Measurements from ENCODE around the gene EPHA1.

Gene EPHA1

DNA sequence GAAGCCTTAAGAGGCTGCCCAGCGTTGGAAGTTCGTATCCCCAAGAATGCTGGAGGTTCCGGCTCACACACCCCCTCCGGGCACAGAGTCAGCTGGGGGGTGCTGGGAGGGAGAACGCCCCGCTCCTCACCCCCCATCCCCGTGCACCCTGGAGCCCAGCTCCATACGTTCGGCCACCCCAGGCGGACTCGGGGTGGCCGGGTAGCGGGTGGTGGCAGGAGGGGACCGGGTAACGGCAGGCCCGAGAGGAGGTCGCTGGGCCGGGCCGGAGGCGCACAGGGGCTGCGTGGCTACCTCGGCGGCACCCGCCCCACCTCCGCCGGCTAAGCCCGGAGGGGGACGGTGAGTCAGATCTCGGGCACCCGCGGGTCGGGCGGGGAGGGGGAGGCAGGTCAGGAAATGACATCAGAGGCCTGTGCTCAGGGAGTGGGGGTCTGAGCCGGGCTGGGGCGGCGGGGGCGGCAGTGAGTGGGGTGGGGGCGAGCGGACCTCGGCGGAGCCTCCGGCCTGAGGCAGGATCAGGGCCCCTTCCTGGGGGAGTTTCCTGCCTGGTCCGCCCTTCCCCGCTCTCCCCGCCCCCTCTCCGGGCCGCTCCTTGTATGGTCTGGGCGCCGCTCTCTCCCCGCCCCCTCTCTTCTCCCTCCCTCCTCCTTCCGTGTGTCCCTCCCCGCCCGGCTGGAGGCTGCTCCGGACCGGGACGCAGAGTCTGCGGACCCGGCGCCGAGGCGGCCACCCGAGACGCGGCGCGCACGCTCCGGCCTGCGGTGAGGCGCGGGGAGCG, 27.8 kb downstream of the EPHA1 start, which contains the start of gene ZYX:
ZYX (plus strand) TSS at position 700 of the 781 bp plus-strand sequence. CDS start 227 bp downstream, outside the sequence.
- Histone ChIP-seq H3K4me1 (ENCODE audit: insufficient read depth, poor library complexity, severe bottlenecking) (peaks cover 19% of the 10 kb centered on the region), H3K4me3 (ENCODE audit: severe bottlenecking) (peak within 1 kb of the TSS; percentile 91), H3K36me3 (ENCODE audit: low read depth) (peaks cover 38% of the 10 kb centered on the region), H3K27me3 (ENCODE audit: insufficient read depth, poor library complexity, severe bottlenecking) (no peaks in the 10 kb centered on the region), H3K27ac (ENCODE audit: poor library complexity, severe bottlenecking) (peak within 1 kb of the TSS; percentile 92), H3K9me3 (ENCODE audit: severe bottlenecking) (no peaks in the 10 kb centered on the region)
- peak; percentile 72 for ATAC-seq (ENCODE audit: low read depth)
- TF ChIP-seq, protein P1, sequence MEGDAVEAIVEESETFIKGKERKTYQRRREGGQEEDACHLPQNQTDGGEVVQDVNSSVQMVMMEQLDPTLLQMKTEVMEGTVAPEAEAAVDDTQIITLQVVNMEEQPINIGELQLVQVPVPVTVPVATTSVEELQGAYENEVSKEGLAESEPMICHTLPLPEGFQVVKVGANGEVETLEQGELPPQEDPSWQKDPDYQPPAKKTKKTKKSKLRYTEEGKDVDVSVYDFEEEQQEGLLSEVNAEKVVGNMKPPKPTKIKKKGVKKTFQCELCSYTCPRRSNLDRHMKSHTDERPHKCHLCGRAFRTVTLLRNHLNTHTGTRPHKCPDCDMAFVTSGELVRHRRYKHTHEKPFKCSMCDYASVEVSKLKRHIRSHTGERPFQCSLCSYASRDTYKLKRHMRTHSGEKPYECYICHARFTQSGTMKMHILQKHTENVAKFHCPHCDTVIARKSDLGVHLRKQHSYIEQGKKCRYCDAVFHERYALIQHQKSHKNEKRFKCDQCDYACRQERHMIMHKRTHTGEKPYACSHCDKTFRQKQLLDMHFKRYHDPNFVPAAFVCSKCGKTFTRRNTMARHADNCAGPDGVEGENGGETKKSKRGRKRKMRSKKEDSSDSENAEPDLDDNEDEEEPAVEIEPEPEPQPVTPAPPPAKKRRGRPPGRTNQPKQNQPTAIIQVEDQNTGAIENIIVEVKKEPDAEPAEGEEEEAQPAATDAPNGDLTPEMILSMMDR (IDR thresholded peaks at IDR 0.05; ENCODE audit: poor library complexity, severe bottlenecking), result peak; percentile 1
- peak; percentile 94 for DNase-seq (ENCODE audit: low spot score)

DNA sequence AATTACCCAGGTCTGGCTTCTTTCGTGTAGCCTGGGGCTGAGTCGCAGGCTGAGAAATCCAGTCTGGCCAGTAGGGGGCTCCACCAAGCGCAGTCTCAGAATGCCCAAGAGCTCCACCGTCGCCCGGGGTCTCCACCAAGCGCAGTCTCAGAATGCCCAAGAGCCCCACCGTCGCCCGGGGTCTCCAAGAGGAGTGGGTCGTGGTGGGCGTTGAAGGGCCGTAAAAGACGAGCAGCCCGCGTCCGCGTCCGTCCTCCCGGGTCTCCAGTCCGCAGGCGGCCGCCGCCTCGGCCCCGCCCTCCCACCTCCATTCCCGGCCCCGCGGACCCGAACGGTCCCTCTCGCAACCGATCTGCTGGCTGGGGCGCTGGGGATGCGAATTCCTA, 28.4 kb downstream of the EPHA1 start:
- TF ChIP-seq, protein P1 (IDR thresholded peaks at IDR 0.05; ENCODE audit: poor library complexity, severe bottlenecking), result peak; percentile 93
- peak overlapping the region; percentile 91 for H3K4me3 ChIP-seq (ENCODE audit: severe bottlenecking)
- H3K9me3 ChIP-seq (ENCODE audit: severe bottlenecking), result no peaks in the 10 kb centered on the region
- peaks cover 22% of the 10 kb centered on the region for H3K4me1 ChIP-seq (ENCODE audit: insufficient read depth, poor library complexity, severe bottlenecking)
- ATAC-seq (ENCODE audit: low read depth) (peak; percentile 29), DNase-seq (ENCODE audit: low spot score) (no peak)
- H3K27ac ChIP-seq (ENCODE audit: poor library complexity, severe bottlenecking), result peak overlapping the region; percentile 92
- H3K36me3 ChIP-seq (ENCODE audit: low read depth), result peaks cover 33% of the 10 kb centered on the region
- H3K27me3 ChIP-seq (ENCODE audit: insufficient read depth, poor library complexity, severe bottlenecking), result no peaks in the 10 kb centered on the region

DNA sequence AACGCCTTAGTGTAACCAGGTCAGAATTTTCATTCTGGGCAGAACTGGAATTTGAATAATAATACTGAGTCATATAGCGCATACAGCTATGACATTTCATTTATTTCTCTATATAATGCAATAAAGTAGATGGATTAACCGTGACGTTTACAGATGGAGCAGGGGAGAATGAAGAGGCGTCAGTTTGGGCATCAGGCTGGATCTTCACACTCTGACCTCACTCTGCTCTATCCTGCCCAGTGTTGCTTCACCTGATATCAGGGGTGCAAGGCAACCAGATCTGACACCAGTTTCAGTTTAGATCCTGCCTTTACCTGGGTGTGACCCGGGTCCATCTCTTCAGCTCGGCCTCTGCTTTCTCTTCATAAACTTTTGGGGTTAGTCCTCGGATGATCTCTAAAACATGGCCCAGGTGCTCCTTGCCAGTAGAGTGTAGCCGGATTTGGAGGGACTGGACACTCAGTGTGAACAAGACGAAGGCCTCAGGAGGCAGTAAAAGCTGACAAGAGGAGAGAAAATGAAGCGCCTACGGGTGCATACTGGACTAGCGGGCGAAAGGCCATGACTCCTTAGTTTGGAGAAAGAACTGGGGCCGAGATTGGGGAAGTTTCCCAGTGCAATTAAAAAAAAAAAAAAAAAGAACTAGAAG, 28.9 kb downstream of the EPHA1 start:
- no peaks in the 10 kb centered on the region for H3K9me3 ChIP-seq (ENCODE audit: severe bottlenecking)
- H3K4me3 ChIP-seq (ENCODE audit: severe bottlenecking), result peak overlapping the region; percentile 91
- no peaks in the 10 kb centered on the region for H3K27me3 ChIP-seq (ENCODE audit: insufficient read depth, poor library complexity, severe bottlenecking)
- peaks cover 28% of the 10 kb centered on the region for H3K36me3 ChIP-seq (ENCODE audit: low read depth)
- H3K27ac ChIP-seq (ENCODE audit: poor library complexity, severe bottlenecking), result peak overlapping the region; percentile 92
- no peak; the same call in 2 of the 3 replicates for ATAC-seq (ENCODE audit: low read depth)
- DNase-seq (ENCODE audit: low spot score), result no peak
- TF ChIP-seq, protein P1 (IDR thresholded peaks at IDR 0.05; ENCODE audit: poor library complexity, severe bottlenecking), result no peak
- H3K4me1 ChIP-seq (ENCODE audit: insufficient read depth, poor library complexity, severe bottlenecking), result peaks cover 27% of the 10 kb centered on the region

DNA sequence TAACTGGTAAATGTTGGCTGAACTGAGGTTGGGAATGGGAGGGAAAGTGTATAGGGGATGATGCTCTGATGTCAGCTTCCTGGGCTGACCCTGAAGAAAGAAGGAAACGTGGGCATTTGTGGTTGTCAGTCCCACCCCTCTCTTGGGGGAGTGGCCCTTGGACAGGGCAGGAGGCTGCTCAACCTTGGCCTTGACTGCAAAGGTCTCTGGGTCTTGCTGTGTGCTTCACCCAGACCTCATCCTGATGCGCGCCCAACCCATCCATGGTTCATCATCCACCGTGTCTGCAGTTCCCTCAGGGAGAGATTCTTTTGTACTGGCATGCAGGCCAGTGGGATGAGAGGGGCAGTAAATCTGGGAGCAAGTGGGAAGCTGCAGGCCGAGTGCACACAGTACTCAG, 32.3 kb downstream of the EPHA1 start:
- Histone ChIP-seq H3K27me3 (ENCODE audit: insufficient read depth, poor library complexity, severe bottlenecking) (no peaks in the 10 kb centered on the region), H3K4me3 (ENCODE audit: severe bottlenecking) (no peak overlapping the region), H3K36me3 (ENCODE audit: low read depth) (no peaks in the 10 kb centered on the region), H3K9me3 (ENCODE audit: severe bottlenecking) (no peaks in the 10 kb centered on the region), H3K4me1 (ENCODE audit: insufficient read depth, poor library complexity, severe bottlenecking) (peaks cover 29% of the 10 kb centered on the region), H3K27ac (ENCODE audit: poor library complexity, severe bottlenecking) (no peak overlapping the region)
- TF ChIP-seq, protein P1 (IDR thresholded peaks at IDR 0.05; ENCODE audit: poor library complexity, severe bottlenecking), result no peak
- ATAC-seq (ENCODE audit: low read depth) (no peak), DNase-seq (ENCODE audit: low spot score) (no peak)

Measured in RWPE2 (cell line).